ENCODE data around the gene FKTN.

DNA sequence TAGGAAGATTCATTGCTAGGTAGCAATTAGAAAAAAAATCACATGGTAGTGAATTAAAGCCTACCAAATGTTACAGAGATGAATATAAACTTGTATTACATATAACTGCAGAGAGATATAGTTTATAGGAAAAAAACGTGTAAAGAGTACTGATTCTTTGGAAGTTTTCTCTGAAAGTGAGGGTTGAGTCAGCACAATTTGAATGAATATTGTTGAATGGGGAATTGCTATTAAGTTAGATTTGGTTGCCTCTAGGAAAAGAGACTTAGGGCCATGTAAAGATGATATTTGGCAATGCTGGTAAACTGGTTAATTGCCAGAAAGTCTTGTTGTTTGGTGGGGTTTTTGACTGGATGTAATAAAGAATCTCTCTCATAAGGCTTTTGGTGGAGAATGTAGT, 67.2 kb downstream of the FKTN start:
- TF ChIP-seq, protein P1, sequence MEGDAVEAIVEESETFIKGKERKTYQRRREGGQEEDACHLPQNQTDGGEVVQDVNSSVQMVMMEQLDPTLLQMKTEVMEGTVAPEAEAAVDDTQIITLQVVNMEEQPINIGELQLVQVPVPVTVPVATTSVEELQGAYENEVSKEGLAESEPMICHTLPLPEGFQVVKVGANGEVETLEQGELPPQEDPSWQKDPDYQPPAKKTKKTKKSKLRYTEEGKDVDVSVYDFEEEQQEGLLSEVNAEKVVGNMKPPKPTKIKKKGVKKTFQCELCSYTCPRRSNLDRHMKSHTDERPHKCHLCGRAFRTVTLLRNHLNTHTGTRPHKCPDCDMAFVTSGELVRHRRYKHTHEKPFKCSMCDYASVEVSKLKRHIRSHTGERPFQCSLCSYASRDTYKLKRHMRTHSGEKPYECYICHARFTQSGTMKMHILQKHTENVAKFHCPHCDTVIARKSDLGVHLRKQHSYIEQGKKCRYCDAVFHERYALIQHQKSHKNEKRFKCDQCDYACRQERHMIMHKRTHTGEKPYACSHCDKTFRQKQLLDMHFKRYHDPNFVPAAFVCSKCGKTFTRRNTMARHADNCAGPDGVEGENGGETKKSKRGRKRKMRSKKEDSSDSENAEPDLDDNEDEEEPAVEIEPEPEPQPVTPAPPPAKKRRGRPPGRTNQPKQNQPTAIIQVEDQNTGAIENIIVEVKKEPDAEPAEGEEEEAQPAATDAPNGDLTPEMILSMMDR (IDR thresholded peaks at IDR 0.05; ENCODE audit: low read length): no peak
- TF ChIP-seq EZH2phosphoT487 (IDR thresholded peaks at IDR 0.05; ENCODE audit: low read length): no peak

Data from MM.1S (cell line).